ENCODE data around the gene KLHL24.
"Not testable (repeated sequence)": the region's sequence is repeated elsewhere in the genome, so short reads cannot be mapped to it uniquely, and the experiment has no call there.

Gene KLHL24, protein sequence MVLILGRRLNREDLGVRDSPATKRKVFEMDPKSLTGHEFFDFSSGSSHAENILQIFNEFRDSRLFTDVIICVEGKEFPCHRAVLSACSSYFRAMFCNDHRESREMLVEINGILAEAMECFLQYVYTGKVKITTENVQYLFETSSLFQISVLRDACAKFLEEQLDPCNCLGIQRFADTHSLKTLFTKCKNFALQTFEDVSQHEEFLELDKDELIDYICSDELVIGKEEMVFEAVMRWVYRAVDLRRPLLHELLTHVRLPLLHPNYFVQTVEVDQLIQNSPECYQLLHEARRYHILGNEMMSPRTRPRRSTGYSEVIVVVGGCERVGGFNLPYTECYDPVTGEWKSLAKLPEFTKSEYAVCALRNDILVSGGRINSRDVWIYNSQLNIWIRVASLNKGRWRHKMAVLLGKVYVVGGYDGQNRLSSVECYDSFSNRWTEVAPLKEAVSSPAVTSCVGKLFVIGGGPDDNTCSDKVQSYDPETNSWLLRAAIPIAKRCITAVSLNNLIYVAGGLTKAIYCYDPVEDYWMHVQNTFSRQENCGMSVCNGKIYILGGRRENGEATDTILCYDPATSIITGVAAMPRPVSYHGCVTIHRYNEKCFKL

DNA sequence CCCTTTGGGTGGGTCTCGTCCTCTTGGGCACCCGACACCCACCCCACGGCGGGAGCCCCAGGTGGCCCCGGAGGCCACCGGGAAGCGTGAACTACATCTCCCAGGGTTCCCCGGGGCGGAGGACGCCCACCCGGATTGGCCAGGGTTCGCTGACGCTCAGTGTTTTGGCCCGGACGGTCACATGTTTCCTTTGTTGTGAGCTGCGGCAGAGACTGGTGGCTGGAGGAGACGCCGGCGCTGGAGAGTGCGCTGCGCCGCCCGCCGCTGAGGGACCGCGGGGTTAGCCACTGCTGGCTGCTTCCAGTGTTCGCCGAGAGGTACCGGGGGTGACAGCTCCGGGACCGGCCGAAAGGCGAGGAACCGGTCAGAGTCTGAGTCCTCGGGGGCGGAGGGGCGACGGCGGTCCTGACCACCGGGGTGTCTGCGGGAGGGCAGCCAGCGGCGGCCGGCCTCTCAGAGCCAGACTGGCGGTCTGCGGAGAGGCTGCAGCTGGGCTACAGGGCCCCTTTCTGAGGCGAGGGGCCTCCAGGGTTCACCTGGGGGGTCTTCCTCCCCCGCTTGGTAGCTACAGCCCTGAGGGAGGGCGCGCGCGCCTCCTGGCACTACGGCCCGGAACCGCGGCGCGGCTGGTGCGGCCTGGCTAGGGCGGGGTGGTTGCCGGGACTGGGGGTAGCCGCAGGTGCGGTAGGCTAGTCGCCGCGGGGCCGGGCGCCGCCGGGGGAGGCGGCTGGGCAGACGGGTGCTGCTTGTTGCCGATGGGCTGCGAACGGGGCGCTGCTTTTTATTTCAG is at the start of gene KLHL24:
Gene KLHL24 (plus strand): TSS at position 193 of the 790 bp plus-strand sequence. CDS start 14,734 bp downstream, outside the sequence.
- DNase-seq = peak; percentile 79

DNA sequence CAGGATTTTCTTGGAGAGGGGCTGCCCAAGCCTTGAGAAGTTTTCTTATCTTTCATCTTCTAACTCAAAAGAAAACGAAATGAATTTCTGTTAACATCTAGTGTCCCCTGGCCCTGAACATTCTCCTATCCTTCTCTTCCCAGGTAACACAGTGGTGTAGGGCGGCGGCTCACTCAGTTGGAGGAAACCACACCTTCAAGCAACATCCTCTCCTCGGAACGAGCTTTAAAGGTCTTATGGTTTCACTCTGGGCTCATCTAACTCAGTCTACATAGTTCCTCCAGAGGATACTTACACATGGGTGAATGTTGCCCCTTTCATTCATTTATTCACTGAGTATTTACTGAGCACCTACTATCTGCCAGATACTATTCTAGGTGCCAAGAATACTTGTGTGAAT is 48.9 kb upstream of the KLHL24 start:
- no peak for DNase-seq

DNA sequence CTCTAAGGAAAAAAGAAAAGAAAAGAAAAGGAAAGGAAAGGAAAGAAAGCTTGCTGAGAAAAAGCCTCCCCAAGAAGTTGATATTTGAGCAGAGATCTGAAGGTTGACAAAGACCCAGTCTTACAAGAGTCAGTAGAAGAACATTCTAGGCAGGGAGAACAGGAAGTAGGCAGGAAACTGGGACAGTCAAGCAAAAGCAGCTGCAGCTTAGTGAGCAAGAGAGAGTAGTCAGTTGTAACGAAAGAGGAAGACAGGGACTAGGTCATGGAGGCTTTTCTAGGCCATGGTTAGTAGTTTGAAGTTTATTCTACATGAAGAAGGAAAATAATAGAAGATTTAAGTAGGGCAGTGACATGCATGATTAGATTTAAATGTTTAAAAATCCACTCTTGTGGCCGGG is 48.1 kb upstream of the KLHL24 start:
- no peak for DNase-seq

DNA sequence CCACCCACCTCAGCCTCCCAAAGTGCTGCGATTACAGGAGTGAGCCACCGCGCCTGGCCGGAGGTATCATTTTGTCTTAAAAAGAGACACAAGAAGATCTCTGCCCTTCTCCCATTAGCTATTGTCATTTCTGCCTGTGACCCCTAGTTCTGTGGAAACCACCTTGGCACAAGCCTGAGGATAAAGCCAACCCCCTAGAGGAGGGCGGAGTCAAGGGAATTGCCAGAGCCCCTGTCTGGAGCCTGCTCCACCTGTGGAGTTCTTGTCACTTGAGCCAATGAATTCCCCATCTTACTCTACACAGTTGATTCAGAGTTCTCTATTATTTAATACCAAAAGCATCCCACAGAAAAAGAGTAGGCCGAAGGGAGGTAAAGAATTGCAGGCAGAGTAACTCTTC is 45.0 kb upstream of the KLHL24 start:
- DNase-seq = no peak

DNA sequence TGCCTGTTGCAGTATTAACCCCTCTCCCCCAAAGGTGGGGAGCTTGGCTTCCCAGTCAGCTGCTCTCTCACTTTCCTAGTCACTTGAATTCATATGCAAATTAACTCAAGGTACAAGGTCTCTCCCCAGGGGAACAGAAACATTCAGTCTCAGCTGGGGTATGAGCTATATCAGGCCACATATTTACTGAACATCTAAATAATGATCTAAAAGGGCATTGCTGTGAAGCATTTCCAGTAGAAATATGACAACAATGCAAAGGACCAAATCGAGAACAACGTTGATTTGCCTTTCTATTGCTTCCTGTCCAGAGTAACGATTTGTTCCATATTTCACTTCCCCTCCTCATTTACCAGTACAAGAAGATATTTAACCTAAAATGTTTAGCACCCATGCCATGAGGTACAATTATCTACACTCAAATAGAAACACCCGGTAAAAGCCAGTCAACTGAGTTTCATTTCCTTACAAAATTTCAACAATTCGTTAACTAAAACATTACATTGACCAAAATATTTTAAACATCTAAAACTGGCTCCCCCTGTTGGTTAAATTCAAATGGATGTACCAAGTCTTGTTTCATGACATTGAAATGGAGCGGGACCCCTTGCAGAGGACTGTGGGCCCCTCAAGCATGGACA is 43.4 kb upstream of the KLHL24 start:
- DNase-seq = no peak

DNA sequence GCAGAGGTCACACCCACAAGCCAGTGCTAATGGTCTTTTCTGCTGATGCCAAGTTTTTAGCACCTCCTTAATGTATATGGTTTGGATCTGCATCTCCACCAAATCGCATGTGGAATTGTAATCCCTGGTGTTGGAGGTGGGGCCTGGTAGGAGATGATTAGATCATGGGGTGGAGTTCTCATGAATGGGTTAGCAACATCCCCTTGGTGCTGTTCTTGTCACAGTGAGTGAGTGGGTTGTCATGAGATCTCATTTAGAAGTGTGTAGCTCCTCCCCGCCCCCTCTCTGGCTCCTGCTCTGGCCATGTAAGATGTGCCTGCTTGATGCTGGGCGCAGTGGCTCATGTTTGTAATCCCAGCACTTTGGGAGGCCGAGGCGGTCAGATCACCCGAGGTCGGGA is 42.6 kb upstream of the KLHL24 start:
- DNase-seq = no peak

DNA sequence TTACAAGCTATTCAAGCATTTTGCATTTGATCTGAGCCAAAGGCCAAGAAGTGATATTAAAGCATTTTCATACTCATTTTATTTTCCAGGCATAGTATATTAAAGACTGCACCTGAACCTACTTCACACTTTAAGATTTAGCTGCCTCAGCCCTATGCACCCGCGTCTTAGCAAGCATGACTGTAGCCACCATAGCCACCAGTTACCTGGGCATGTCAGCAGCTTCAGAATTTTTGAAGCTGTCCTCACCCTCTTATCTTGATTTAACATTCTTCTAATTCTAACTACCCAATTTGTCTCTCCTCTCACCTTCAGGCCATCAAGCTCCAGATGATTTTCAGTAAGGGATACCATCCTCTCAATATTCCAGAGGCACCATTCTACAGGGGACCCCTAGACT is 40.8 kb upstream of the KLHL24 start:
- no peak for DNase-seq

DNA sequence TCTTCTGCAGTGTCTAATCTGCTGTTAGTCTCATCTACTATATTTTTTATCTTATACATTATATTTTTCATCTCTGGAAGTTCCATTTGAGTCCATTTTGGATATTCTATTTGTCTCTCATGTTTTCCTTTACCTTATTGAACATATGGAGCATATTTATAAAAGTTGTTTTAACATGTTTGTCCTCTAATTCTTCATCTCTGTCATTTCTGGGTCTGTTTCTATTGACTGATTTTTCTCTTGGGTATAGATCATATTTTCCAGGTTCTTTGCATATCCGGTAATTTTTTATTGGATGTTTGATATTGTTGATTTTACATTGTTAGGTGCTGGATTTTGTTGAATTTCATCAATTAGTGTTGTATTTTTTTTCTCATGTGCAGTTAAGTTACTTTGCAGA is 37.5 kb upstream of the KLHL24 start:
- no peak for DNase-seq

DNA sequence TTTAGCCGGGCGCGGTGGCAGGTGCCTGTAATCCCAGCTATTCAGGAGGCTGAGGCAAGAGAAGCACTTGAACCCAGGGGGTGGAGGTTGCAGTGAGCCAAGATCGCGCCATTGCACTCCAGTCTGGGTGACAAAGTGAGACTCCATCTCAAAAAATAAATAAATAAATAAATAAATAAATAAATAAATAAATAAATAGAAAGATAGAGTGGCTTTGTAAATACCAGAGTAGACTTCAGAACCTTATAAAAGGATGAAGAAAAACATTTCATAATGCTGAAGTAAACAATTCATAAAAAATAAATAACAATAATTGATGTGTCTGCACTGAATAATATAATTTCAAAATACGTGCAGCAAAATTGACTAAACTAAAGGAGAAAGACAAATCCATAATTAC is 24.1 kb upstream of the KLHL24 start:
- DNase-seq = not testable (repeated sequence)

DNA sequence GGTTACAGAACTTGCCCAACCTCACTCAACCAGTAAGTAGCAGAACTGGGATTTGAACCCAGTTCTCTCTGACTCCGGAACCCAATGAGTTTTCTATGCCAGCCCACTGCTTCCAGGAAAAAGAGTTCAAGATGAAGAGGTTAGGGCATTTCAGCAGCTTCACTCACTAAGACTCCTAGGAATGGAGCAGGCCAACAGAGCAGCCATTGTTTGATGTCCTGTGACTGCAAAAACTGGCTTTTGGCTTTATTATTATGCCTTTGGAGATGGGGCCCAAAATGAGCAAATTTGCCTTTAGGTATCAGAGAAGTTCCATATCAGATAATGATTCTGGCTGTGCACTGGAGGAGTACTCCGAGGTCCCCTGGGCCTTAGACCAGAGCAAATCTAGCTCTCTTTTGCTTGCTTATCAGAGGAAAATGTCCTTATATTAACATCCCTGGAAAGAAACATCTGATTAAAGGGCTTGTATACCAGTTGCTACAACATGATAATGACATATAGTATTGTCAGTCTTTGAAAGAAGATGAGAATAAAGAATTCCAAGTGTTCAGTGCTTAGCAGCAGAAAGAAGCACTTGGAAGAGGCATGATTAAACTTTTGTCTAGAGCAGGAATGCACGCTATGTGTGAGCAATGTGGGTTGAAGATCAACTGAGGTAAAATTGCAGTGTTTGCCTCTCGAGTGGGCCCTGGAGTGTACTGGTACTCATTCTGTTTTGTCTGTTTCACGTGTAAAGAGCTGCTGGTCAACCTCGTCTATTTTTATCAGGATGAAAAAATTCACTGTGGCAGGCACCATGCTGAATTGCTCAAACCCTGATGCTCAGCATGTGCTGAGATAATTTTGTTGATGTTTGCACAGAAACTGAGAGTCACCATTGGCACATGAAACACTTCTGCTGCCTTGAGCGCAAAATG is 21.8 kb upstream of the KLHL24 start:
- DNase-seq = no peak

DNA sequence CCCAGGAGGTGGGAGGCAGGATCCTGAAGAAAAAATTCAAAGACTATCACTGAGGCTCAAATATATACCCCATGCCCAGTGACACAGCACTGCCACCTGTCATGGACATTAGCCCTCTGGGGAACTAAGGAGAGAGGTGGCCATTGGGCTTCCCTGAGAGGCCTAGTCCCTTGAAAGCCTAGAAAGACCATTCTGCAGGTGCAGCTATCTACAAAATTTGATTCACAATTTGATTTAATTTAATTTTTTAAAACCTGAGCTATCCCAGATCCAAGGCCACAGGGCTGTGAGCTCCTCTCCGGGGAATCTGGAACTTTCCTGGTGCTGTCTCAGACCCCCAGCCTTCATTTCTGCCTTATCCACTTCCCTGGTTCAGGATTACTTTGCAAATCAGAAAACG is 16.9 kb upstream of the KLHL24 start:
- no peak for DNase-seq

DNA sequence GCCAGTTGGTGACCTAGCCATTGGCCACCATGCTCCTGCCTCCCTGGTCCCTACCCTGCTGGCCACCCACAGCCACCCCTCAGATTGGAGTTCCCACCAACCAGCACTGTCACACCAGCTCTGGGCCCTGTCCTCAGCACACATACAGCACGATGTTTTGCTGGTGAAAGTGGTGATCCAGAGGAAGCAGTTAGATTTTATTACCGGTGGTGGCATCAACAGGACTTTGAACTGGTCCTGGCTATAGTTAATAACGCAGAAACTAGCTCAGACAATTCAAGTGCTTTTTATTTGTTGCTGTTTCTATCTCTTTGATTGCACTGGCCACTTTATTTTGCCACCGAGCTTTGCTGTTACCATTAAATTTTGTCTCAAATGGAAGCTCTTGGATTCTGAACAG is 16.4 kb upstream of the KLHL24 start:
- DNase-seq = no peak

DNA sequence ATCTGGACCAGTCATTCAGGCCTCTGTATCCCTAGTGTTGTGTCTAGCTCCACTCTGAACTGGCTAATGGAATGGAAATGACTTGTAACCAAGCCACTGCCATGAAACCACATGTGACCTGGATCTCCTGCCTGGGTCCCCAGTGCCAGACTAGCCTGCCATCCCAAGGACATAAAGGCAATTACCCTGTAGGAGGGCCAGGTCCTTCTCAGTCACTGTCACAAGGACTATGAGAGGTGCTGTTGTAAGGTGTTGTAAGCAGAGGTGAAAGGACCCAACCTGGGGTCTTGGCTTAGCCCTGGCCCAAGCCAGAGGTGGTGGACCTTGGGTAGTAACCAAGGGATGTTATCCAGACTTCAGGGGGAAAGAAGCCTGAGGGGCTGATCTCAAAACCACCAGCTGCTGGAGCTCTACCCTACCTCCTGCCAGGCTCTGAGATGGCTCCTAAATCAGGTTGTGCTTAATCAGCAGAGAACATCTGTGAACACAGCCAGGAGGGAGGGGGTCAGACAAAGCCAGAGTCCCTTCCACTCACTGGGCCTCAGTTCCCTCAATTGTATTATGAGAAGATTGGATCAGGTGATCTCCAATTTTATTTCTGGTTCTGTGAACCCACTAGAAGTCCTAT is 15.7 kb upstream of the KLHL24 start:
- DNase-seq = no peak

DNA sequence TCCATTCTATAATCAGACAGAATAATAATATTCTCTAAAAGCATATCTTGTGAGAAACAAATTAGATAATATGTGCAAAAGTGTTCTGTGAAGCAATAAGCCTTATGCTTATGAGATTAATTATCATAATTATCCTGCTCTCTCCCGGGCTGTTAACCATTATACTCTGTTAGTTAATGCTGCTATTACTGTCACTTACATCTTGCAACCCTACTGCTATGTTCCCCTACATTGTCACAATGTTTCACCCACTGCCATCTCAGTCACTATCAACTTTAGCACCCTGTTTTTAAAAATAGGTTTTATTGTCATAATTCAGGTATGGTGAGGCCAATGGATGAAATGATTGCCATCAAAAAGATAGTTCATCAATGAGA is 15.2 kb upstream of the KLHL24 start:
- no peak for DNase-seq

DNA sequence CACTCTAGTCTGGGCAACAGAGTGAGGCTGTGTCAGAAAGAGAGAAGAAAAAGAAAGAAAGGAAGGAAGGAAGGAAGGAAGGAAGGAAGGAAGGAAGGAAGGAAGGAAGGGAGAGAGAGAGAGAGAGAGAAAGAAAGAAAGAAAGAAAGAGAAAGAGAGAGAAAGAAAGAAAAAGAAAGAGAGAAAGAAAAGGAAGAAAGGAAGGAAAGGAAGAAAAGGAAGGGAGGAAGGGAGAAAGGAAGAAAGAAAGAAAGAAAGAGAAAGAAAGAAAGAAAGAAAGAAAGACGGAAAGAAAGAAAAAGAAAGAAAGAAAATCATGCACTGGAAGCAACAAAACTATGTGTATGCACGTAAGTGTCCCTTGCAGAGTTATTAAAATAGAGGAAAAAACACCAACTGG is 12.9 kb upstream of the KLHL24 start:
- DNase-seq = not testable (repeated sequence)

DNA sequence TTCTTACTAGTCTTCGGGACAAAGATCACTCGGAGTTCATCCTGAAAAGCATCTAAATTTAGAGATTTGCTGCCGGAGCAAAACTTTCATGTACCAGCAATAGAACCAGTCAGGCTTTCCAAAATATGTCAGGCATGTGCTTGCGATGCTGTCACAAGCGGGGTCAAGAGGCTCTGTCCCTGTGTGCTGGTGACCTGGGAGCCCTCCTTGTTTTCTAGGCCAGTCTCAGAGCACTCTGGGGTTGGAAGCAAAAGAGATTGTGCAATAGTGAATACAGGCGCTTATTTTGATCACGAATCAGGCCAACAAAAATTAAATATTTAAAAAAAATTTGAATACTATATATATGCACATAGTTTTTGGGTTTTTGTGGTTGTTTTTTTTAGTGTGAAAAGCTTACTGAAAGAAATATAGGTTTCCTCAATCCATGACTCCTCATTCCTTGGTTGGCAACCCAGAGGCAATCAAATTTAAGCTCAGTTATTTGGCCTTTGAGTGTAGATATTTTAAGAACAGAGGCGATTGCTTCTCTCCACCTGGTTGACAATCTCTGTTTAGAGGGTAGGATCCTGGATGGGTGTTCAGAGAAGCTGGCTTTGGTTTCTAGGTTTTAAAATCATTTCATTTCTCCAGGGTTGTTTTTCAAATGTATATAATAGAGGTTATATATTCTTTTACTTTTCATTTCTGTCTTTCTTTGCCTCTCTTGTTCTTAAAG is 8.4 kb upstream of the KLHL24 start:
- DNase-seq = no peak

DNA sequence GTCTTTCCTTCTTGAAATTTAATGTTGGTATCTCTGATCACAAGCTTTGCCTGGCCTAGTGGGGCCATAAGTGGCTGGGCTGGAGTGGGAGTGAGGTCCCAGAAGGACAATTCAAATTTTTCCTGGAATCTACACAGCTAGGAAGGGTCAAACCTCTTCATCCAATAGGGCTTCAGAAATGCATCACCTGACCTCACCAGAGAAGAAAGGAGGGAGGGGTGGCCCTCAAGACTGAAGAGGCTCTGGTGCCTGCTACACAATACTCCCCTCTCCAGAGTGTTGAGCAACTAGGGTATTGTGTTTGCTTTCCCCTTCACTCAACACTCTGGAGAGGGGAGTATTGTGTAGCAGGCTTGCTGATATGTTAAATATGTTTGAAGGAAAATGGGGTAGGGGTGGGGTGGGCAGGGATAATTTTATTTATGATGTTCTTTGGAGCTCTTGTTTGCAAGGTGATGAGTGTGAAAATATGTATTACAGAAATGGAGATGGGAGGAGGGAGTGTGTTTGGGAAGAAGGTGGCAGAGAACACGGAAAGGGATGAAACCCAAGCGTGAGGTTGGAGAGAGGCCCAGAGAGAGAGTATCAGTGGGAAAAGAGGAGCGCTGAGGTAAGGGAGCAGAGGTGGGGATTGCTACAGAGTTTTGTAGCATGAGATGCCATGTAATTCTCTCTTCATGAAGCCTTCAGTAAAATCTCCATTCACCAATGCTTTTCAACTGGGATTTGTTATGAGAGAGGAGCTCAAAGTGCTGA is 5.7 kb upstream of the KLHL24 start:
- no peak for DNase-seq

DNA sequence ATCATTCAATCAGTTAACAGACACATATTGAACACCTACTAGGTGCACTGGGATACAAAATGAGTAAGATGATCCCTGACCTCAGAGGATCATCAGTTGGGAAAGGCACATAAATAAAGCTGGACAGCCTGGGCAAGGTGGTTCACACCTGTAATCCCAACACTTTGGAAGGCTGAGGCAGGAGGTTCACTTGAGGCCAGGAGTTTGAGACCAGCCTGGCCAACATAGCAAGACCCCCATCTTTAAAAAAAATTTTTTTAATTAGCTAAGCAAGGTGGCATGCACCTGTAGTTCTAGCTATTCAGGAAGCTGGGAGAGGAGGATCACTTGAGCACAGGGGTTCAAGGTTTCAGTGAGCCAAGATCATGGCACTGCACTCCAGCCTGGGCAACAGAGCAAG is 3.7 kb upstream of the KLHL24 start:
- DNase-seq = no peak

DNA sequence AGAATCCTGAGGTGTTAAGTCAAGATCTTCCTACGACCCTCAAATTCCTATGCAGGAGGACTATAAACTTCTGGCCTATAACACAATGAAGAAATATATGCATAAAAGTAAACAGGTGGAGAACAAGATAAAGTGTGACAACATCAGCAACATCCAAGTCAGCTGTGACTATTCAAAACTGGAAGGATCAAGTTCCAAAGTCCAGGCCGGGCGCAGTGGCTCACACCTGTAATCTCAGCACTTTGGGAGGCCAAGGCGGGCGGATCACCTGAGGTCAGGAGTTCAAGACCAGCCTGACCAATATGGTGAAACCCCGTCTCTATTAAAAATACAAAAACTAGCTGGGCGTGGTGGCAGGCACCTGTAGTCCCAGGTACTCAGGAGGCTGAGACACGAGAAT is 2.7 kb upstream of the KLHL24 start:
- not testable (repeated sequence) for DNase-seq

DNA sequence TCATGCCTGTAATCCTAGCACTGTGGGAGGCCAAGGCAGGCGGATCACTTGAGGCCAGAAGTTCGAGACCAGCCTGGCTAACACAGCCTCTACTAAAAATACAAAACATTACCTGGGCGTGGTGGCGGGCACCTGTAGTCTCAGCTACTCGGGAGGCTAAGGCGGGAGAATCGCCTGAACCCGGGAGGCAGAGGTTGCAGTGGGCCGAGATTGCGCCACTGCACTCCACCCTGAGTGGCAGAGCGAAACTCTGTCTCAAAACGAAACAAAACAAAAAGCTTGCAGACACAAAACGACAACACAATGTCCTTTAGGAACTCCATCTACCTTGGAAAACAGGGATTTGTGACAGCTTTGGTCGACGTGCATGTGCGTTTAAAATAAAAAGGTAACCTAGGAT is 716 bp upstream of the KLHL24 start:
- no peak for DNase-seq

DNA sequence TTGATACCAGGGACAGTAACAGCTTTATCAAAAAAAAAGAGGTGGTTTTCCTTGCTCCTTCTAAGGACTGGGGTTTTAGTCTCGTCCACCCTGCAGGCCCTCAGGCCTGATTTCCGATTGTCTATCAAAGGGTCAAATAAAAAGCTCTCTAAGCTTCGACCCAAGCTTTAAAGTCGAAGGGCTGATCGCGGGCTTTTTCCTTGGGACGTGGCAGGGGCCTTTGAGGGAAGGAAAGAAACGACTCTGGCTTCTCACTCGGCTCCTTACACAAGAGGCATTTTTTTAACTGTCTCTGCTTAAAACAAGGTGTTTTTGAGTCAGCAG is 354 bp upstream of the KLHL24 start:
- no peak for DNase-seq
